ENCODE results near the gene OPA1.
"Not testable (repeated sequence)": the region's sequence is repeated elsewhere in the genome, so short reads cannot be mapped to it uniquely, and the experiment has no call there.

Gene OPA1

DNA sequence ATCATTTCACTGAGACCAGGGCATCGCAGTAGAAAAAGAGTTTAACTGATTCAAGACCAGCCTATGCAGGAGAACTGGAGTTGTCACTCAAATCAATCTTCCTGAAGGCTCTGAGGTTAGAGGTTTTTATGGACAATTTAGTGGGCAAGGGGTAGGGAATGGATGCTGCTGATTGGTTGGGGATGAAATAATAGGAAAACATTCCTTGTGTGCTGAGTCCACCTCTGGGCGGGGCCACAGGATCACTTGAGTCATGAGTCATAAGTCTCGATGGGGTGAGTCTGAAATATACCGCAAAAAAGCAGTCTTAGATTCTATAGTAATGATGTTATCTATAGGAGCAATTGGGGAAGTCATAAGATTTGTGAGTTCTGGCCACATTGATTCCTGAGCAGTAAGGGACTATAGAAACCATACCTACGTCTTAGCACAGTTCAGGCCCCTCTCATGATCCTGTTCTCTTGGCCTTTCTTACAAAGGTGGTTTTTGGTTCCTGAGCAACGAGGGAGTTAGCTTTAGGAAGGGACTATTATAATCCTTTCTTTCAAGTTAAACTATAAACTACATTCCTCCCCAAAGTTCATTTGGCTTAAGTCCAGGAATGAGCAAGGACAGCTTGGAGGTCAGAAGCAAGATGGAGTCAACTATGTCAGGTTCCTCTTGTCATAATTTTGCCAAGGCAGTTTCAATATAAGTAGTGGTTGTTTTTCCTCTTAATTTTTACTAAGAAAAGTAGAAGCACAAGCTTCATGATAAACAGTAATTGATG lies 2.7 kb upstream of the OPA1 start:
- peak; percentile 55 for DNase-seq

GRCh38 chr3:193593668-193594030 lies 641 bp downstream of the OPA1 start:
- DNase-seq: peak; percentile 56

DNA sequence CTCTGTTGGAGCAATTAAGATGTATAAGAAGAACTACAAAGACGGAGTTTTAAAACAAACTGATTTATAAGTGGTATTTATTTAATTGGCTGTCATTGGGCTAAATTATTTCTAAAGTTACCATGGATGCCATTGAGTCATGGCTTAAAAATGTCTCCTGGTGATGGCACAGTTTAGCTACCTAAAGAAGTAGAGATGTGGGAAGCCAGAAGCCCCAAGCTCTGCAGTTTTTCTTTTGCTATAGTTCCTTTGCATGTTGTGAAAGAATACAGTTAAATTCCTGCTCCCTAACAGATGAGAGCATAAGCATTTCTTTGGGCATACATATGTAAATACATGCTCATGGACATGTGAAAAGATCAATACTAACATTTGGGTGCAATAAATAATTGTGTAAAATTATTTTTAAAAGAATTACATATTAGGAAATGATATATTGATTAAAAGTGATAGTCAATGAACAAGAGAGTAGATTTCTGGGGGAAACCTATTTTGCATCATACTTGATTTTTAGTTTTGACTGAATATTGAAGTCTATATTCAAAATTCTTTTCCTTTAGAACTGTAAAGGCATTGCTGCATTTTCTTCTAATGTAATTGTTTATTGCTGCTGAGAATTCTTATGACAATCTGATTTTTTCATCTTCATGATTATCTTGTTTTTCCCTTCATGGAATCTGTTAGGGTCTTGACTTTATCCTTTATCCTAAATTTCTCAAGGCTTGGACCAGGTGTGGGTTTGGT lies 2.1 kb downstream of the OPA1 start:
- DNase-seq: no peak

- DNase-seq: no peak
These were observed 3.0 kb downstream of the OPA1 start for GRCh38 chr3:193595939-193596487.

DNA sequence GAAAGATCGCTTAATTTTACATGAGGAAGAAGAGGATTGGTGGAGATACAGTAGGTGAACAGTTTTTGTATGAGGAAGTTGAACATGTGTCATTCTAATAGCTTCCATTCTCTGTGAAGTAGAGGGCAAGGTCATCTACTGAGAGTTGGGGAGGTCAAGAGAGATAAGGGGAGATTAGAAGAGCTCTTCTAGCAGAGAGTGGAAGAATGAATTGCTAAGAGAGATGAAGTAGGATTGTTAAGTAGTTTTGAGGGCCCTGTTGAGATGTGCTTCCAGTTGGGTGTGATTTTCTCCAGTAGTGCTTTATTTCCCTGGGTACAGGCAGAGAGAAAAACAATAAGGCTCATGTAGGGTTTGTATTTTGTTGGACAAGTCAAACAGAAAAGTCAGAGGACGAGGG lies 5.2 kb downstream of the OPA1 start:
- peak; percentile 30 for DNase-seq

DNA sequence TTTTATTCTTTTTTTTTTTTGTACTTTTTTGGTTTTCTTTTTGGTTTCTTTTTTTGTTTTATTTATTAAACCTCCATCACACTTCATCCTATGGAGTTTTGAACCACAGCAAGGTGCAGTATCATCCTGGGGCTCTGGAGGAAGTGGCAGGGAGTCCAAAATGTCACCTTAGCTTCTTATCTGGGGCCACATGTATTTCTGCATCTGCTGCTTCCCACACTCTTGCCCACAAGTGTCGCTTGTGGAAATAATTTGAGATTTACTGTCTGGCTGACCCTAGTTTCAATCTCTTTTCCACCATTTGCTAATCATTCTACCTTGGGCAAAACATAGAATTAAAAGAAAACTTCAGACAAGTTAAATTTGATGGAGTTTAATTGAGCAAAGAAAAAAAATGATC lies 6.4 kb downstream of the OPA1 start:
- peak; percentile 61 for DNase-seq

GRCh38 chr3:193605876-193606275 lies 12.9 kb downstream of the OPA1 start:
- DNase-seq: peak; percentile 87

DNA sequence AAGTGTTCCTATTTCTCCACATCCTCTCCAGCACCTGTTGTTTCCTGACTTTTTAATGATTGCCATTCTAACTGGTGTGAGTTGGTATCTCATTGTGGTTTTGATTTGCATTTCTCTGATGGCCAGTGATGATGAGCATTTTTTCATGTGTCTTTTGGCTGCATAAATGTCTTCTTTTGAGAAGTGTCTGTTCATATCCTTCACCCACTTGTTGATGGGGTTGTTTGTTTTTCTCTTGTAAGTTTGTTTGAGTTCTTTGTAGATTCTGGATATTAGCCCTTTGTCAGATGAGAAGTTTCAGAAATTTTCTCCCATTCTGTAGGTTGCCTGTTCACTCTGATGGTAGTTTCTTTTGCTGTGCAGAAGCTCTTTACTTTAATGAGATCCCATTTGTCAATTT lies 13.9 kb downstream of the OPA1 start:
- not testable (repeated sequence) for DNase-seq

DNA sequence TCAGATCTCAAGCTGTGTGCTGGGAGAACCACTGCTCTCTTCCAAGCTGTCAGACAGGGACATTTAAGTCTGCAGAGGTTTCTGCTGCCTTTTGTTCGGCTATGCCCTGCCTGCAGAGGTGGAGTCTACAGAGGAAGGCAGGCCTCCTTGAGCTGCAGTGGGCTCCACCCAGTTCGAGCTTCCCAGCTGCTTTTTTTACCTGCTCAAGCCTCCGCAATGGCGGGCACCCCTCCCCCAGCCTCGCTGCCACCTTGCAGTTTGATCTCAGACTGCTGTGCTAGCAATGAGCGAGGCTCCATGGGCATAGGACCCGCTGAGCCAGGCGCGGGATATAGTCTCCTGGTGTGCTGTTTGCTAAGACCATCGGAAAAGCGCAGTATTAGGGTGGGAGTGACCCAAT lies 17.5 kb downstream of the OPA1 start:
- not testable (repeated sequence) for DNase-seq

- DNase-seq: no peak
These were observed 21.4 kb downstream of the OPA1 start for GRCh38 chr3:193614430-193614829.

DNA sequence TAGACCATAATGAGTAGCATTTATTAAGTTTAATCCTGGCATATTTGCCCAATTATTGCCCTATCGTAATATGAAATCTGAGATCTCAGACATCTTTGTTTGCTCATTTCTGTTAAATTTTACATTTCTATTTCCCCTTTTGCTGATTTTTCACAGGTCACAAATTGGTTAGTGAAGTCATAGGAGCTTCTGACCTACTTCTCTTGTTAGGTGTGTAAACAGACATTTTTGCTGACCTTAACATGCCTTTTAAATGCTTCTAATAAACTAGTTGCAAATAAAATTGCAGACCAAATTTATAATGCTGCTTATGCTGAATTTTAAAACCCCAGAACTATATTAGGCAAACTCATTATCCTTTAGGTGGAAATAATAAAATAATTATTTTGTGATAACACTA lies 24.6 kb downstream of the OPA1 start:
- DNase-seq: no peak

DNA sequence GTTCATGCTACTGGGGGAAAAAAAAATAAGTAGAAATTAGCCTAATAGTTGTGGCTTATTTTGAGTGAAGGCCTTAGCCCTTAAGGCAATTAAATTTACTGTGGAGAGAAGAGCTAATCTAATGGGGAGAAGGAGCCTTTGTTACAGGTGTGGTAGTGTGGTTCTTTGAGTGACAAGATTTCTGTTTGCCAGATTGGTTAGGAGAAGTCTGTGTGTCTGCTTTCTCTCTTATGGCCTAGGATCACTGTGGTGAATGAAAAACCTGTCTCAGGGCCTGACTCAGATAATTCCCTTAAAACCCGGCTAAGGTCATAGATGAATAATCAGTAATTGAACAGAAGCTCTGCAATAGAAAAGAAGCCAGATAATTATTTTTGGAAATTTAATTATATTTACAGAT lies 27.0 kb downstream of the OPA1 start:
- DNase-seq: no peak

GRCh38 chr3:193620650-193621049 lies 27.6 kb downstream of the OPA1 start:
- no peak for DNase-seq

DNA sequence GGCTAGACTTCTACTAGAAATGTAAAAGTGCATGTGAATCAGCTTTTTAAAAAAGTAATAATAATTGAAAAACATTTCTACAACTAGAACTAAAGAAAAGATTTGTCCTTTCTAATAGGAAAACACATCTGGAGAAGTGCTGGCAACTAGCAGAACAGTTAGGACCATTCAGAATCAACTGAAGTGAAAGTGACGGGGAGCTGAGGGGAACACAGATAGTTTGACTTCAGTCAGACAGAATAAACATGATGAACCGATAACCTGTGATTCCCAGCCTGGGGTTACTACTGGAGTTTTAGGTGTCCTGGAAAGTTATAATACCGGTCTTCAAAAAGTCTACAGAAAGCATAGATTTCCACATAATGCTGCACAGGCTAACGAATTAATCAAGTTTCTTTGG lies 28.1 kb downstream of the OPA1 start:
- no peak for DNase-seq

DNA sequence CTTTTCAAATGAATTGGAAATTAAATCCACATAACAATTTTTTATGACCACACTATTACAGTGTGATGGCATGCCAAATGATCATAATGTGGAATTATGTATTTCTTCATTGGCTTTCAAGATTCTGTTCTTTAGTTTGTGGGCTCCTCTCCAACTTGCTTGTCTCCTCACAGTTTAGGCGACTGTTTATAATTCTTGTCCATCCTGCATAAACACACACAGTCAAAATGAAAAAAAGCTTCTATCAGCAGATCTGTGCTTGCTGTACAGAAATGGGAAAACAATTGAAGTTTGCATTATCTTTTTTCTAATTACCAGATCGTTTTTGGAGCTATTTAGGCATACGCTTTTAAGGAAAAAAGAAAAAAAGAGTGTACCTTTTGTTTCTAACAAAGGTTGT lies 37.0 kb downstream of the OPA1 start:
- no peak for DNase-seq

DNA sequence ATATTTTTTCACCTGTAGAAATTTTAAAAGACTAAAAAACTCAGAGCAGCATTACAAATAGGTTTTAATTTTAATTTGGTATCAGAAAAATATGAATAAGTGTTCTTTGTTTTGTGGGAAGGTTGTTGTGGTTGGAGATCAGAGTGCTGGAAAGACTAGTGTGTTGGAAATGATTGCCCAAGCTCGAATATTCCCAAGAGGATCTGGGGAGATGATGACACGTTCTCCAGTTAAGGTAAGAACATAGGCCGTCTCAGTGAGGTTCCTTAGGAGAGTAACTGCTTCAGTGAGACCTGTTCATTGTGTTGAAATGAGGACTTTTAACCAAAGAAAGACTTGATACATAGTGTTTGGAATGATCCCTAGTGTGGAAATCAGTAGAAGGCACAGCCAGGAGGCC lies 44.8 kb downstream of the OPA1 start:
- no peak for DNase-seq

- DNase-seq: no peak
These were observed 45.8 kb downstream of the OPA1 start for GRCh38 chr3:193638833-193639232.

DNA sequence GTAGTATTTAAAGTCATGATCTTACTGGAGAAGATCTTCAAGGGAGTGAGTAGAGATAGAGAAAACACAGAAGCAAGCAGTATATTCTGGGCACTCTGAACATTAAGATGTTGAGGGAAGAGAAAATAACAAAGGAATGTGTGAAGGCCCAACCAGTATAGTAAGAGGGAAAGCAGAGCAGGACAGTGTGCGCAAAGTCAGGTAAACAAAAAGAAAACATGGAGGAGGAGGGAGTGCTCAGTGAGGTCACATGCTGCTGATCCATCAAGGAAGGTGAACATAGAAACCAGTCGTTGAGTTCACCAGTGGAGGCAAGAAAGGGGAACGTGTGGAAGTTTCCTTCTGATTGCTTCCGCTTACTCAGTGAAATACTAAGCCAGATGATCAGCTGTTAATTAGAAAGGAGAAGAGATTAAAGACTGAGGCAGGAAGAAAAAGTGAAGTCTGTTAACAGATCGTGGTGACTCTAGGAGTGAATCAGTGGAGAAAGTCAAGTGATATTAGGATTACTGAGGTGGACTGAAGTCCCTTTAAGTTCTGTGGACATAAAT lies 47.2 kb downstream of the OPA1 start:
- DNase-seq: no peak

DNA sequence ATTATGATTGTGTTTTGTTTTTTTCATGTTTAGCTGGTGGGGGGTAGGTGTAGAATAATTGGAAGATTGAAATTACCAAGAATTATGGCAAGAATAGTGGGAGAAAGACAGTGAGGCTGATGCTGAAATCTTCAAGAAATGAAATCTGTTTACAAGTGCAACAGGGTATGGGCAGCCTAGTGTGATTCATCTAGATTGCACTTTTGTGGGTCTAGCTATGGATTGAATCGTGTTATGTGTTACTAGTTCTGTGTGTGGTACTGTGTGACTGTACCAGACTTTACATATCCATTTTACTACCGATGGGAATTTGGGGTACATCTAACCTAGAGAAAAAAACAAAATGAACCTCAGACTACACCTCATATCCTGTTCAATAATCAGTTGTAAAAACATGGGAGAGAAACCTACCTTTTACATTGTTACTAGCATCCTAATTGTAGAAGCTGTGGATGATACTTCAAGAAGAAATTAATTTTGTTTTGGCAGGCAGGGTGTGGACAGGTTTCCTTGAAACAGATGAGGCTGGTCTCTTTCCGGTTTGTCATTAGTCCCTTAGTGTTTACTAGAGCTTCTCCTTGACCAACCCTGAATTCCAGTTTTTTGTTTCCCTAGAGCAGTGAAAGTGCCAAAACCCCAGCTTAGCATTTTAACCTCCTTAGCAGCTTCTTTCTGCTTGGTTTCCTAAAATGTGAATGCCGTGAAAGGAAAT lies 47.9 kb downstream of the OPA1 start:
- DNase-seq: no peak

- no peak for DNase-seq
These were observed 48.4 kb downstream of the OPA1 start for GRCh38 chr3:193641440-193641775.

GRCh38 chr3:193645806-193646205 lies 52.8 kb downstream of the OPA1 start:
- no peak for DNase-seq

DNA sequence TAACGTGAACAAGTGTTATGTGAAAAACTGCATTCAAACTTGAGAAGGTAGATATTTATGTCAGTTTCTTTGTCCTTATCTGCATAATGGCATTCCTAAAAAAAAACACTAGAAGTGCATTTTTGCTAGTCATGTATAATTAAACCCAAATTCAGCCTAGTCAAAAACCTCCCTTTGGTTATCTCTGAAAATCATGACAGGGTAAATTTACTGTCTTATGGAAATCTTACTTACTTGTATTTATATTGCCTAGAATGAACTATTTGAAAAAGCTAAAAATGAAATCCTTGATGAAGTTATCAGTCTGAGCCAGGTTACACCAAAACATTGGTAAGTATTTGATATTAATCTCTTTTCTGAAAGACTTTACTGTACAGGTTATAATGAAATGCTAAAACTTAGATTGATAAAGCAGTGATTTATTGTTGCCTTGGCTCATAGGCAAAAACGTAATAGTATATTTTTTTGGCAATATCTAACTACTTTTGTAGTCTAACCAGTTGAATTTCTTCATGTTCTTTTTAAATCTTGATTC lies 55.6 kb downstream of the OPA1 start:
- no peak for DNase-seq

- no peak for DNase-seq
These were observed 57.6 kb downstream of the OPA1 start for GRCh38 chr3:193650585-193650984.

Data from hematopoietic multipotent progenitor cell treated with erythropoietin and hydrocortisone succinate and interleukin-3 and kit ligand, for 8 days (in vitro differentiated cells).